Bladder microvascular endothelial cell (primary cell): ENCODE results near the gene NARF. TPM values are rescaled to one million over a fixed set of nuclear protein-coding genes. Genes with fewer than 3 reads are reported as not detected.

Experiments
- total RNA-seq: library from RNA; depleted of rRNA; stranded (reverse); fragments of >200 nt; gene quantifications from 2 replicates; pipeline ENCODE4 v1.2.3, GENCODE V29; 2014

NARF gene
- total RNA-seq = 33.7 and 58.9 TPM in 2 replicates

GRCh38 chr17:82458179-82458884, at the start of gene NARF:
Gene NARF (plus strand): TSS chr17:82458741. CDS start chr17:82458804, 63 bp downstream.

GRCh38 chr17:82418001-82418986, 40.2 kb upstream of the NARF start, which contains the start of the genes HEXD and OGFOD3:
Gene HEXD (plus strand): TSS chr17:82418347. CDS start chr17:82419800, 1,453 bp downstream.
Gene OGFOD3 (minus strand): TSS chr17:82418586. CDS start chr17:82418485, 101 bp downstream.

GRCh38 chr17:82450357-82451106, 8.0 kb upstream of the NARF start, which contains the start of gene CYBC1:
Gene CYBC1 (minus strand): TSS chr17:82450752. CDS start chr17:82449254, 1,498 bp downstream.

GRCh38 chr17:82518826-82519810, 60.6 kb downstream of the NARF start, which contains the start of gene FOXK2:
Gene FOXK2 (plus strand): TSS chr17:82519732. CDS start chr17:82519889, 157 bp downstream.

Other genes with a start within 250 kb of the NARF start
- gene CCDC57, start 245.9 kb upstream of the NARF start, total RNA-seq = 4.9 and 11.0 TPM in 2 replicates
- gene SLC16A3, start 229.7 kb upstream of the NARF start, total RNA-seq = 146 and 192 TPM in 2 replicates
- gene CSNK1D, start 185.0 kb upstream of the NARF start, total RNA-seq = 40.8 and 76.5 TPM in 2 replicates
- not detected in 2 replicates for gene CD7, start 141.1 kb upstream of the NARF start, total RNA-seq
- 2.2 and 3.9 TPM in 2 replicates for gene SECTM1, start 125.0 kb upstream of the NARF start, total RNA-seq
- gene TEX19, start 99.5 kb upstream of the NARF start, total RNA-seq = not detected in 2 replicates
- gene UTS2R, start 87.0 kb upstream of the NARF start, total RNA-seq = not detected in 2 replicates
- 9.9 and 12.3 TPM in 2 replicates for gene HEXD, start 40.4 kb upstream of the NARF start, total RNA-seq
- 25.3 and 33.4 TPM in 2 replicates for gene OGFOD3, start 40.2 kb upstream of the NARF start, total RNA-seq
- gene CYBC1, start 8.0 kb upstream of the NARF start, total RNA-seq = 40.3 and 49.9 TPM in 2 replicates
- 24.3 and 40.2 TPM in 2 replicates for gene FOXK2, start 61.0 kb downstream of the NARF start, total RNA-seq
- gene WDR45B, start 189.7 kb downstream of the NARF start, total RNA-seq = 37.4 and 59.9 TPM in 2 replicates
- 3.6 and 7.1 TPM in 2 replicates for gene RAB40B, start 240.0 kb downstream of the NARF start, total RNA-seq